ENCODE results near the gene RRP12.
A peak's percentile ranks its signal among the peaks of the same experiment; 100 is the strongest.

The RRP12 gene

GRCh38 chr10:97332591-97333350 is 68.4 kb downstream of the RRP12 start:
- DNase-seq, result peak; percentile 15 to 37

DNA sequence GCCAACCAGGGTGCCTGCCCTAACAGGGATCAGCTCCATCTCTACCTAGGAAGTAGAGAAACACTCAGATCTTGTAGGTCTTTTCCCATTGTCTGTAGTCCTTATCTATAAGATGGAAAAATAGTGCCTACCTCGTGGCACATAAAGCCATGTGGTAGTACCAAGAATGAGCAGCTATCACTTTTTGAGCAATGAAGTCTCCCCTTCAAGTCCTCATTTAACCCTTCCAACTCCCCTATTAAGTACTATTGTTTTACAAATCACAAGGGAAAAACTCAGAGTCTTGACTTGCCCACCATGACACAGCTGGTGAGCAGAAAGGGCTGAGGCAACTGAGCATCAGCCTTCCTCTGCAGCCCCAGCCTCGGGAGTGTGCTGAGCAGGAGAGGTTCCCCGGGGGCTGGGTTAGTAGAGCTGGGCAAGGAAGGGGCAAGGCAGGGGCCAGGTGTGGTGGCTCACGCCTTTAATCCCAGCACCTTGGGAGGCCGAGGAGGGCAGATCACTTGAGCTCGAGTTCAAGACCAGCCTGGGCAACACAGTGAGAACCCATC is 69.9 kb downstream of the RRP12 start:
- DNase-seq, result no peak

DNA sequence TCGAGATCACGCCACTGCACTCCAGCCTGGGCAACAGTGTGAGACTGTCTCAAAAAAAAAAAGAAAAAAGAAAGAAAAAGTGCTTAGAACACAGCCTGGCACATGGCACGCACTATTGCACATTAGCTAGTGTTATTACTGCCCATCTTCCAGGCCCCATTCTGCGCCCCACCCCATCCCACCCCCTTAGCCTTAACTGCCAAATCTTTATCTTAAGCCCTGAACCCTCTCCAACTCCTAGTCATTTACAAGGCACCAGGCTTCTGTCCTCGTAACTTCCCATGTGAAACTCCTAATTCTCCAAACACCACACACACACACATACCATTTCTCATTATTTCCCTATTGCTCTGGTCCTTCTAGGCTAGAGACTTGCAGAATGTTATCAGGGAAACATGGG is 71.4 kb downstream of the RRP12 start:
- DNase-seq, result no peak

DNA sequence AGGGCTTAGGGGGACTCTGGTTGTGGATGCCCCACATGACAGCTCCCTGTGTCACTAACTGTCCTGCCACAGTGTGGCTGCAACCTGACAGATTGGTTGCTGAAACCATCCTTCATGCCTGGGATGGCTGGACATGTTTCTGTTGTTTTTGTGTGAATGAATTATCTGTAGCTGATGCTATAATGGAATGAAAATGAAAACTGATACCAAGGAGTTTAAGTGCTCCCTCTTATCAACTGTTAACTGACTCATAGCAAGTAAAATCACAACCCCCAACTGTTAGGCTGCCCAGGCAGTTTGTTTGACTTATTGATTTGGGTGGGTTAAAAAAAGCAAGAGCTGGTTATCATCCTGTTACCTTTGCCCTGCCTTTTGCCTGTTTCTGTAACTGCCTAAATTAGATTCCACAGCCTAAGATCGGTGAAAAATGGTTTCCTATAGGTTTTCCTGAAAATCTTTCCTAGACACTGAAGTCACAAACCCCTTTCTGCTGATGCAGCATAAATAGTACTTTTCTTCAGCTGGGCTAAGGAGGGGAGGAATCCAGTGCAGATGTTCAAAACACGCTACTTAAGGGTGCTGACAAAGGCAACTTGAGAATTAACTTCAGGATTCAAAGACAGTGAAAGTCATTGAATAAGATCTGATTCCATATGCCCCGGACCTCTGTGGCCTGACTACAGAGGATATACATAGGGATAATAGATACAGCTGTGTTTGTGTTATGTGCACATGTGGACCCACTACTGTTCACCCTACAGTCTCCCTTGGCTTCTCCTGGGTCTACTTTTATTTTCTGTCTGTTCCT is 72.3 kb downstream of the RRP12 start:
- DNase-seq, result no peak

- no peak for DNase-seq
These were observed 73.5 kb downstream of the RRP12 start for GRCh38 chr10:97327348-97328294.

- no peak for DNase-seq
These were observed 75.4 kb downstream of the RRP12 start for GRCh38 chr10:97325754-97326153.

DNA sequence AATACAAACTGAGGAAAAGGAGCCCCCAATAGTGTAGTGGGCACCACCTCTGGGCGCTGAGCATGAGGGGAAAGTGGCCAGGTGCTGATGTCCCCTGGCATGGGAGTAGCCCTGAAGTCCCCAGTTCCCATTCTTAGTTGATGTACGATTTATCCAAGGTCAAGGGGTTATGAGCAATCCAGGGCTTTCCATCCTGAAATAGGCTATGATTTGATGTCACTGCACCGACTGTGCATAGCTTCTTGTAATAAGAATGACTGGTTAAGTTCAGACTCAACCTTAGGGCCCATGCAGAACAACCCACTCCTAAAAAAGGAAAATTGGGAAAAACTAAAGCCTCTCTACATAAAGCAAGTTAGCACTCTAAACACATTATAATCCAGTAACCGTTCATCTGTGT is 77.6 kb downstream of the RRP12 start:
- no peak for DNase-seq

GRCh38 chr10:97321804-97322190 is 79.3 kb downstream of the RRP12 start:
- peak in 1 of 2 experiments; percentile 12 for DNase-seq

DNA sequence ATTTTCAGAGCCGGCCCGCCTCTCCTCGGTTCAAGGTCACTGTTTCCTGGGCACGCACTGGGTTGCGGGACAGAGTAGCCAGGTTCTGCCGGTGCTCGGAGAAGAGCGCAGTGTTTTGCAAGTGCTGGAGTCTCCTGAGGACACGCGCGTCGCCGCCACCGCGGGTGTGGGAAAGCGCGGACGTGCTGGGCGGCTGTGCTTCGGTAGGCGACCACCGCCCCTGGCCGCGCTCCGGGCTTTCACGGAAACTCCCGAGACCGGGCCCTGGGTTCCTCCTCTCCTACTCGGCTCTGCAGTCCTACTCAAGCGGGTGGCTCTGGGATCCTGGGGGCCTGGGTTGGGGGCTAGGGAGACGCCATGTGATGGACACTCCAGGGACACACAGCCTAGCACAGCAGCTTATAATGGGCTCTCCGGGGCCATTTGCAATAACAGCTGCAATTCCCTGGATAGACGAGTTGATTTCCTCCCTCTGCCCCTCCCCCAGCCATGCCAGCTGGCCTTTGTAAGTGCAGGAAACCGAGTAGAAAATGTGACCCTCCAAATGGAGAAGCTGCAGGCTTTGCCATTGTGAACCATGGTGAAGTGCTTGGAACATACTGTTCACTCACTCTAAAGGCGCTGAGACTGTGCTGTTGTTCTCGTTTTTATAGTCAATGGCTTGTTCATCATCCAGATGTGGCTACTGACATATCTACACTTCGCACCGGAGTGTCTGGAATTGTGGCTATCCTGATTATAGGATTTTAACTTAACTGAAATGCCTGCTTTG is 79.9 kb downstream of the RRP12 start:
- DNase-seq, result peak; percentile 24 to 69

DNA sequence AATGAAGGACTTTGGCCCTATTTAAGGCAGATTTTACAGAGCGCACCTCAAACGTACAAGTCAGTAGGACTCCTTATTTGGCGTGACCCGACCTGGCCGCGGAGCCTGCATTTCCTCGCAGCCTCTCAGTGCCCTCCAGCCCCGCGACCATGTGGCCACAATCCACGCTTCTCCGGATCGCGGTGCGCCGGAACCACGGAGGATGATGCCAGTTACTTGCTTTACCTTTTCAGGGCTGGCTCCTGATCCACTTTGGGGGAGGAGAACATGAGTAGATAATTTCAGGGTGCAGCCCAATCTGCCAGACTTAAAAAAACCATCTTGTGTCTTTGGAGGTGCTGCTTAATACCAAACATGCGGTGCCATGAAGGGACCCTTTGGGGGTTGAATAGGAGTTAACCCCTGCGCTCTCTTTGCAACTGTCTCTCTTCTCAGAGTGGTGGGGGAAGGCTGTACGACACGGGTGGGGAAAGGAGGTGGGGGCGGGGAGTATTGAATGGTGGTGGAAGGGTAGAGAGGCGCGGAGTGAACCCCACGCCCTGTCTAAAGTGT is 80.6 kb downstream of the RRP12 start:
- no peak for DNase-seq

GRCh38 chr10:97319671-97320479 is 81.3 kb downstream of the RRP12 start:
- peak in 1 of 2 experiments; percentile 20 for DNase-seq

GRCh38 chr10:97318772-97319651 is 82.1 kb downstream of the RRP12 start, which contains the start of gene FRAT1:
Gene FRAT1 (plus strand): TSS chr10:97319271. CDS start chr10:97319454, 183 bp downstream.
- peak; percentile 29 to 58 for DNase-seq

- no peak for DNase-seq
These were observed 86.5 kb downstream of the RRP12 start for GRCh38 chr10:97314671-97315070.

DNA sequence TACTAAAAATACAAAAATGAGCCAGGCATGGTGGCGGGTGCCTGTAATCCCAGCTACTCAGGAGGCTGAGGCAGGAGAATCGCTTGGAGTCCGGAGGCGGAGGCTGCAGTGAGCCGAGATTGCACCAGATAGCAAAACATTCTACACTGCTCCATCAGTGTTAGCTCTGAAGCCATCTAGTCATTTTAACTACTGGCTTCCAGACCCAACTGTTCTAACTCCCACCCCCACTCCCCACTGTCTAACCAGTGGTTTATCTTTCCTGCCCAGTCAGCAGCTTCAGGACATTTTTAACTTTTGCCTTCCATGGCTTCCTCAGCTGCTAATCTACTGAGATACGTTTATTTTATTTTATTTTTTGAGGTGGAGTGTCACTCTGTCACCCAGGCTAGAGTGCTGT is 88.2 kb downstream of the RRP12 start:
- DNase-seq, result no peak

DNA sequence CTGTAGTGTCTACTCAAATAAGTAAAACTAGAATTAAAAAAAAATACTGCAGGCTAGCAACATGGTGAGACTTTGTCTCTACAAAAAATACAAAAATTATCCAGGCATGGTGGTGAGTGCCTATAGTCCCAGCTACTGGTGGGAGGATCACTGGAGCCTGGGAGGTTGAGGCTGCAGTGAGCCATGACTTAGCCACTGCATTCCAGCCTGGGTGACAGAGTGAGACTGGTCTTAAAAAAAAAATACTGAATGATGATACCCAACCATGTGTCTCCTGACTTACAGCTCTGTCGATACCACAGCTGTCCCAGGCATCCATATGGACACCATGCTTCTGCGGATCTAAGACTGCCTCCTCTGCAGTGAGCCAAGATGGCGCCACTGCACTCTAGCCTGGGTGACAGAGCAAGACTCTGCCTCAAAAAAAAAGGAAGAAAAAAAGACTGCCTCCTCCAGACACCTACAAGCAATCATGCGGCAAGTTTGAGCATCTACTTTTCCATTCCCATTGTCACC is 90.0 kb downstream of the RRP12 start:
- DNase-seq, result no peak

- no peak for DNase-seq
These were observed 93.0 kb downstream of the RRP12 start for GRCh38 chr10:97307866-97308780.

GRCh38 chr10:97307441-97307840 is 93.7 kb downstream of the RRP12 start:
- no peak for DNase-seq
